Colonic mucosa (tissue), 4 donors: ENCODE results near the gene NPAS3. TPM values are rescaled to one million over a fixed set of nuclear protein-coding genes. Genes with fewer than 3 reads are reported as not detected.

Source experiments
- DNase-seq: peaks from one replicate; pipeline ENCODE4 v3.0.0-alpha.2; 2020
- H3K27ac ChIP-seq: fragments of 200-600 bp; one replicate; pipeline ENCODE4 v1.8.0; 2021
- H3K27me3 ChIP-seq: fragments of 200-600 bp; one replicate; pipeline ENCODE4 v1.8.0; 2021
- H3K36me3 ChIP-seq: fragments of 200-600 bp; one replicate; pipeline ENCODE4 v1.8.0; 2021
- H3K4me1 ChIP-seq: fragments of 200-600 bp; one replicate; pipeline ENCODE4 v1.8.0; 2021; ENCODE audit warnings: mild to moderate bottlenecking
- H3K4me3 ChIP-seq: fragments of 200-600 bp; one replicate; pipeline ENCODE4 v1.8.0; 2021
- H3K9ac ChIP-seq, 2 donors: one replicate each; pipeline ENCODE4 v1.7.0; 2013; ENCODE audit warnings: control low read depth in 2 of 2, low read depth in 2 of 2, low read length in 2 of 2
- H3K9me3 ChIP-seq: fragments of 200-600 bp; one replicate; pipeline ENCODE4 v1.8.0; 2021
- CTCF ChIP-seq: fragments of 200-600 bp; IDR thresholded peaks from one replicate; pipeline ENCODE4 v1.8.0; 2022; ENCODE audit warnings: antibody characterized with exemption, mild to moderate bottlenecking
- intact Hi-C: fragments of 100-400 bp; cut with DNase I; formaldehyde crosslinking; loops from one replicate; pipeline ENCODE4 v1.14.1; 2022
- total RNA-seq, 2 donors: library from RNA; stranded (reverse); fragmentation: NEBNext Ultra II Directional in 1 of 2; extraction: Animal tissue kit (Norgen Biotek cat#: 25700) in 1 of 2; gene quantifications; one replicate each; pipeline ENCODE4 v1.2.1, GENCODE V29; 2021
- donor health status: healthy.
- donor health status: DM: no; HTN: no; CAD: no.
- donor health status: DM: no; HTN: no; CAD: no.

Gene NPAS3
- total RNA-seq, 2 donors from 2014 or later, result 0.79 to 1.6 TPM

DNA sequence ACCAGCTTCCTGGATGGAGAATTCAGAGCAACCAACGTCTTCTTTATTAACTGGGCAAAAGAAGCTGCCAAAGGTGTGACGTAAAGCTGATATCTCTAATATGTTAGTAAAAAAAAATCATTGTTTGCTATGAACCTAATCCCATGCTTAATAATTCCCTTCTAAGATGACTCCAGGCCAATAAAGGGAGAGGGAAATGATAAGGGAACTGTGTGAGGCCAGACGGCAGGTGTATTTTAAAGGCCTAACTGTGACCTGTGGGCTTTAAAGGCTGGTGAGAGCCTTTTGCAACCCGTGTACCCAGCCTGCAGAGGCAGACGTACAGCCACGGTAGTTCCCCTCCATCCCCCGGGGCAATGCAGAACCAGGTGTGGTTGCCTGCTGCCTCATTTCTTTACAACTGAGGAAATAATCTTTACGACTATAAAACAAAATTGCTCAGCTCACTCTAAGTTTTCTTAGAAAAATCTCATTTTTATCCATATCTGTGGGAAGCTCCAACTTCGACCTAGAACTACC, 641.6 kb downstream of the NPAS3 start:
- Histone ChIP-seq H3K9ac (no peak overlapping the region), H3K4me1 (peaks cover 4% of the 10 kb centered on the region), H3K9me3 (no peaks in the 10 kb centered on the region), H3K36me3 (no peaks in the 10 kb centered on the region), H3K4me3 (no peak overlapping the region), H3K27ac (no peak overlapping the region), H3K27me3 (no peaks in the 10 kb centered on the region)
- no peak for TF ChIP-seq CTCF
- intact Hi-C loops, result no loop called here
- peak; percentile 29 for DNase-seq

- Histone ChIP-seq H3K36me3 (no peaks in the 10 kb centered on the region), H3K9me3 (no peaks in the 10 kb centered on the region), H3K27ac (no peak overlapping the region), H3K9ac (no peak overlapping the region), H3K27me3 (no peaks in the 10 kb centered on the region), H3K4me3 (no peak overlapping the region), H3K4me1 (peaks cover 4% of the 10 kb centered on the region)
- no peak for DNase-seq
- intact Hi-C loops, result no loop called here
- TF ChIP-seq CTCF, result no peak
These were observed 642.2 kb downstream of the NPAS3 start for GRCh38 chr14:33580841-33581240.

DNA sequence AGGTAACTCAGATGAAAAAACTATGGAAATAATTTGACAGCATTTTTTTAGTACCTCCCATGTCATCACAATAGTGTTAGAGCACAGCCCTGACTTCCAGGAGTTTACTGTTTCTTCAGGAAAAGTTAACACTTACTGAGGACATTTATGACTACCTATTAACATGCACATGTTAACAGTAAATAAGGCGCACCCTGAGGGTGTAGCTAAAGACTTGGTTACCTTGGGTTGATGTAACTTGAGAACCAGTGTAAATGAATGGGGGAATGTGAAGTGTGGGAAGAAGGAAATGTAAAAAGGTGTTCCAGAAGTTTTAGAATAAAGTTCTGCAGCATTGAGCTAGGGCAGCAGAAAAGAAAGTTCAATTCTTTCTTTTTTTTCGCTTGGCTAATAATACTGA, 646.0 kb downstream of the NPAS3 start:
- Histone ChIP-seq H3K9ac (no peak overlapping the region), H3K27ac (no peak overlapping the region), H3K36me3 (no peaks in the 10 kb centered on the region), H3K9me3 (no peaks in the 10 kb centered on the region), H3K27me3 (no peaks in the 10 kb centered on the region), H3K4me1 (no peaks in the 10 kb centered on the region), H3K4me3 (no peak overlapping the region)
- no peak for DNase-seq
- no peak for TF ChIP-seq CTCF
- intact Hi-C loops, result no loop called here

DNA sequence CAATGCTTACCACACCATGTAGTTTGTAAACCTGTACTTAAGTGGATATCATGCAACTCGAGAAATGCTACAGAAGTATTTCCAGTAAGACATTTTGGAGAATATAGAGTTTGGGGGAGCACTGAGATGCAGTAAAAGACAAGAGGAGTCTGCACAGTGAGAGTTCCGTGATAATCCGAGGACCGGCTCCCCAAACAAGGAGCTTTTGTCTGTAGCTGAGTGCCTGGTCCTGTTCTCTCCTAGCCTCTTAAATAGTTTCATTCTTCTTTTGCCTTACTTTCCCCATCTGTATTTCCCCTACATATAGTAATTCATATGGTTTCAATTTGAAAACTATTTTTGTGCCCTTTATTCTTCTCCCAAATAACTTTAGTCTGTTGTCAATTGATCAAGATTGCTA, 648.1 kb downstream of the NPAS3 start:
- Histone ChIP-seq H3K4me3 (no peak overlapping the region), H3K27ac (no peak overlapping the region), H3K27me3 (no peaks in the 10 kb centered on the region), H3K4me1 (no peaks in the 10 kb centered on the region), H3K36me3 (no peaks in the 10 kb centered on the region), H3K9me3 (no peaks in the 10 kb centered on the region), H3K9ac (no peak overlapping the region)
- no peak for TF ChIP-seq CTCF
- intact Hi-C loops, result no loop called here
- DNase-seq, result no peak

- intact Hi-C loops, result no loop called here
- Histone ChIP-seq H3K4me3 (no peak overlapping the region), H3K9me3 (no peaks in the 10 kb centered on the region), H3K4me1 (no peaks in the 10 kb centered on the region), H3K9ac (no peak overlapping the region), H3K27me3 (no peaks in the 10 kb centered on the region), H3K36me3 (no peaks in the 10 kb centered on the region), H3K27ac (no peak overlapping the region)
- TF ChIP-seq CTCF, result no peak
- no peak for DNase-seq
These were observed 649.1 kb downstream of the NPAS3 start for GRCh38 chr14:33587791-33588190.
